SJSA1 (cell line): ENCODE measurements around the gene USP6. TPM values are rescaled to one million over a fixed set of nuclear protein-coding genes. Genes with fewer than 3 reads are reported as not detected.
"Not testable (repeated sequence)": the region's sequence is repeated elsewhere in the genome, so short reads cannot be mapped to it uniquely, and the experiment has no call there.

Source experiments
- DNase-seq, 2 experiments: peaks; one replicate each; pipeline ENCODE4 v3.0.0-alpha.2; 2015 to 2020; ENCODE audit warnings: low spot score in 2 of 2, low read depth in 1 of 2
- H3K27ac ChIP-seq: fragments of 250-450 bp; sonication (Bioruptor Pico); 2 replicates; pipeline ENCODE4 v1.5.1; 2020; ENCODE audit warnings: mild to moderate bottlenecking, moderate library complexity
- H3K27me3 ChIP-seq: fragments of 250-450 bp; sonication (Bioruptor Pico); replicated peaks from 2 replicates; pipeline ENCODE4 v1.5.1; 2020; ENCODE audit warnings: mild to moderate bottlenecking, moderate library complexity
- H3K36me3 ChIP-seq: fragments of 250-450 bp; sonication (Bioruptor Pico); 2 replicates; pipeline ENCODE4 v1.5.1; 2020; ENCODE audit warnings: mild to moderate bottlenecking
- H3K4me1 ChIP-seq: fragments of 250-450 bp; sonication (Bioruptor Pico); replicated peaks from 2 replicates; pipeline ENCODE4 v1.6.1; 2021; ENCODE audit warnings: mild to moderate bottlenecking
- H3K4me3 ChIP-seq: fragments of 250-450 bp; sonication (Bioruptor Pico); 2 replicates; pipeline ENCODE4 v1.5.1; 2020; ENCODE audit warnings: mild to moderate bottlenecking
- H3K9me3 ChIP-seq: fragments of 250-450 bp; sonication (Bioruptor Pico); replicated peaks from 2 replicates; pipeline ENCODE4 v1.5.1; 2020; ENCODE audit warnings: mild to moderate bottlenecking
- total RNA-seq: library from RNA; depleted of rRNA; stranded (reverse); fragments of >200 nt; shearing (Covaris generic); gene quantifications from 2 replicates; pipeline ENCODE4 v1.2.3, GENCODE V29; 2014

Gene USP6
- total RNA-seq, 1 experiment from 2014 or later = not detected

DNA sequence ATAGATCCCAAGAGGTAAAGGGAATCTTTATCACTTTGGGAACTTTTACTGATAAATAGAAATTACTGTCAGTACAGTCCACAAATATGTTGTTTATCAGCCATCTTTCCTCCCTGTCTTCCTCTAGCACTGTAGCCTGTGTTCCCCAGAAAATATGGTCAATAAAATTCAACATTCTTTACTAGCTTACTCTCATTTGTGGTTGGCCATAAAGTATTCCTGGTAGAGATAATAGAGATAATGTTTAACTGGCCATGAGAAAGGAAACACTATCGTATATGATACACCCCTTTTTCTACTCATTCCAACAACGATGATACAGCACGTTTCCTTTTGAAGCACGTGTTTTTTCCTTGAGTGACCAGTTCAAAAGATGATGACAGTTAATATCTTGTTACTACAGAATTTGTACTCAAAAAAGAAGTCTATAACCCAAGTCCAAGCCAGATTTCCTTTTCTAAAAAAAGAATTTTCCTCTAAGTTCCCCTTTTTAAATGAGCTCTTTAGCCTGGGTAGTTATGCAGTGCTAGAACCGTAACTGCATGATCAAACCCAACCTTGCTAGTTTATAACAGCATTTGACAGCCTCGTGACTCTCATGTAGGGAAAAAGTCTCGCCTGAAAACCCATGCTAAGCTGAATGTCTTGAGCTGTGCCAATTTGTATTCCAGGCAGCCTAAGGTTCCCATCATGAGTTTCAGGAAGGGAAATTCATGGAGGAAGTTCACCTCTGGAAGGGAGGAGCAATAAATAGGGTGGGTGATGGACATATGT, 50.1 kb downstream of the USP6 start:
- H3K4me3 ChIP-seq, H3K36me3 ChIP-seq, H3K9me3 ChIP-seq, H3K27ac ChIP-seq, H3K4me1 ChIP-seq, H3K27me3 ChIP-seq, DNase-seq: not testable (repeated sequence)

DNA sequence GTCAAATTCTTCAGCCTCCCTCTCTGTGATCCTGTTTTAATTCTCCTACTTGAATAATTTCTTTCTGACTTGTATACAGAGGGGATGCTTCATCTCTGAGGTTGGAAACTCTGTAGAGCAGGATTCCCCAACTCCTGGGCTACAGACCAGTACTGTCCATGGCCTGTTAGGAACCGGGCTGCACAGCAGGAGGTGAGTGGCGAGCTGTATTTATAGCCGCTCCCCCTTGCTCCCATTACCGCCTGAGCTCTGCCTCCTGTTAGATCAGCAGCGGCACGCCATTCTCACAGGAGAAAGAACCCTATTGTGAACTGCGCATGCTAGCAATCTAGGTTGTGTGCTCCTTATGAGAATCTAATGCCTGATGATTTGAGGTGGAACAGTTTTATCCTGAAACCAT, 59.2 kb downstream of the USP6 start:
- H3K9me3 ChIP-seq, DNase-seq, H3K4me1 ChIP-seq, H3K27ac ChIP-seq, H3K36me3 ChIP-seq, H3K4me3 ChIP-seq, H3K27me3 ChIP-seq: not testable (repeated sequence)

DNA sequence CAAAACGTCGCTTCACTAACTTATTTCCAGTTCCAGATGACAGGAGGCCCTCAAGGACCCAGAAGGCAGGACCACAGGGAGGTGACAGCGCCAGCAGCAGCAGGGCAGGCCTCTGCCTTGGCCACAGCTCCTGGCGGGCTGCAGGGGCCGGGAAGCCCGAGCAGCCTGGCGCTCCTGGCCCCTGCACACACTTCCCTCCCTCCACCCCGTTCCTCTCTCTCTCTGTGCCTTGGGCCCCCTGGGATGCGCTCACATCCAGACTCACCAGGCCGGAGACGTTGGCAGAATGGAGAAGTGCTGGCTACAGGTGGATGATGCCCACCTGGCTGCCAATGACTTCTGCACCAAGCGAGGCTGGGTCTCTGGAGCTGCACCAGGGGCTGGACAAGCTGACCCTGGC, 63.2 kb downstream of the USP6 start:
- Histone ChIP-seq H3K27ac (no peak overlapping the region), H3K27me3 (no peaks in the 10 kb centered on the region), H3K4me3 (no peak overlapping the region), H3K9me3 (peaks cover 21% of the 10 kb centered on the region), H3K36me3 (peaks cover 19% of the 10 kb centered on the region), H3K4me1 (no peaks in the 10 kb centered on the region)
- no peak for DNase-seq

DNA sequence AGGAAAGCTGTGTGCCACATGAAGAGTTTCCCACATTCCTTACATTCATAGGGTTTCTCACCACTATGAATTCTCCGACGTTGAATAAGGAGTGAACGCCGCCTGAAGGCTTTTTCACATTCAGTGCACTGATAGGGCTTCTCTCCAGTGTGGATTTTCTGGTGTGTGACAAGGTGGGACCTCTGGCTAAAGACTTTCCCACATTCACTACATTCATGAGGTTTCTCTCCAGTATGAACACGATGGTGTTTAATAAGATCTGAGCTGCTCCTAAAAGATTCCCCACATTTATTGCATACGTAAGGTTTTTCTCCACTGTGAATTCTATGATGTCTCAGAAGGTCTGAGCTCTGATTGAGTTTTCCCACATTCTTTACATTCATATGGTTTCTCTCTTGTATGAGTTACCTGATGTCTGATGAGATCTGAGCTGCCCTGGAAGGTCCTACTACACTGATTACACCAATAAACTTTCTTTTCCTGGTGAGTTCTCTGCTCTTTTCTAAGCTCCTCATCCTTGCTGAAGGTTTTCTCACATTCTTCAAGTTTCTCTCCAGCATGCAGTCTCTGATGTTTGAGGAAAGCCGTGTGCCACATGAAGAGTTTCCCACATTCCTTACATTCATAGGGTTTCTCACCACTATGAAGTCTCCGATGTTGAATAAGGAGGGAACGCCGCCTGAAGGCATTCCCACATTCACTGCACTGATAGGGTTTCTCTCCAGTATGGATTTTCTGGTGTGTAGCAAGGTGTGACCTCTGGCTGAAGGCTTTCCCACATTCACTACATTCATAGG, 65.9 kb downstream of the USP6 start:
- Histone ChIP-seq H3K36me3 (peaks cover 36% of the 10 kb centered on the region), H3K4me1 (no peaks in the 10 kb centered on the region), H3K4me3 (no peak overlapping the region), H3K27me3 (no peaks in the 10 kb centered on the region), H3K9me3 (peaks cover 34% of the 10 kb centered on the region), H3K27ac (no peak overlapping the region)
- DNase-seq = no peak

DNA sequence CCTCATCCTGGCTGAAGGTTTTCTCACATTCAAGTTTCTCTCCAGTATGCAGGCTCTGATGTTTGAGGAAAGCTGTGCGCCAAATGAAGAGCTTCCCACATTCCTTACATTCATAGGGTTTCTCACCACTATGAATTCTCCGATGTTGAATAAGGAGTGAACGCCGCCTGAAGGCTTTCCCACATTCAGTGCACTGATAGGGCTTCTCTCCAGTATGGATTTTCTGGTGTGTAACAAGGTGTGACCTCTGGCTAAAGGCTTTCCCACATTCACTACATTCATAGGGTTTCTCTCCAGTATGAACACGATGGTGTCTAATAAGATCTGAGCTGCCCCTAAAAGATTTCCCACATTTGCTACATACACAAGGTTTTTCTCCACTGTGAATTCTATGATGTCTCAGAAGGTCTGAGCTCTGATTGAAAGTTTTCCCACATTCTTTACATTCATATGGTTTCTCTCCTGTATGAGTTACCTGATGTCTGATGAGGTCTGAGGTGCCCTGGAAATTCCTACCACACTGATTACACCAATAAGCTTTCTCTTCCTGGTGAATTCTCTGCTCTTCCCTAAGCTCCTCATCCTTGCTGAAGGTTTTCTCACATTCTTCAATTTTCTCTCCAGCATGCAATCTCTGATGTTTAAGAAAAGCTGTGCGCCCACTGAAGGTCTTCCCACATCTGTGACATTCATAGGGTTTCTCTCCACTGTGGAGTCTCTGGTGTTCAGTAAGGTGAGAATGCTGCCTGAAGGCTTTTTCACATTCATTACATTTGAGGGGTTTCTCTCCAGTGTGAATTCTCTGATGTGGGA, 67.0 kb downstream of the USP6 start:
- peaks cover 42% of the 10 kb centered on the region for H3K9me3 ChIP-seq

DNA sequence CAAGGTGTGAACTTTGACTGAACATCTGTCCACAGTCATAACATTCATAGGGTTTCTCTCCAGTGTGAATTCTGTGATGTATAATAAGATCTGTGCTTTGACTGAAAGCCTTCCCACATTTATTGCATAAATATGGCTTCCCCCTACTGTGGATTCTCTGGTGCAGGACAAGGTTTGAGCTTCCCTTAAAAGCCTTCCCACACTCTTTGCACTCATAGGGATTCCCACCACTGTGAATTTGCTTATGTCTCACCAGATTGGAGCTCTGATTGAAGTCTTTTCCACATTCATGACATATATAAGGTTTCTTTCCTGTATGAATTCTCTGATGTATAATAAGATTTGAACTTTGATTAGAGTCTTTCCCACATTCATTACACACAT, 67.6 kb downstream of the USP6 start:
- Histone ChIP-seq H3K27me3 (no peaks in the 10 kb centered on the region), H3K27ac (no peak overlapping the region), H3K36me3 (peaks cover 44% of the 10 kb centered on the region), H3K4me1 (no peaks in the 10 kb centered on the region), H3K4me3 (no peak overlapping the region), H3K9me3 (peaks cover 42% of the 10 kb centered on the region)
- no peak for DNase-seq

More for the DNA sequence above, 67.0 kb downstream of the USP6 start:
- no peaks in the 10 kb centered on the region for H3K27me3 ChIP-seq
- H3K4me3 ChIP-seq = no peak overlapping the region
- H3K36me3 ChIP-seq = peaks cover 44% of the 10 kb centered on the region
- no peak overlapping the region for H3K27ac ChIP-seq
- H3K4me1 ChIP-seq = no peaks in the 10 kb centered on the region
- DNase-seq = no peak

DNA sequence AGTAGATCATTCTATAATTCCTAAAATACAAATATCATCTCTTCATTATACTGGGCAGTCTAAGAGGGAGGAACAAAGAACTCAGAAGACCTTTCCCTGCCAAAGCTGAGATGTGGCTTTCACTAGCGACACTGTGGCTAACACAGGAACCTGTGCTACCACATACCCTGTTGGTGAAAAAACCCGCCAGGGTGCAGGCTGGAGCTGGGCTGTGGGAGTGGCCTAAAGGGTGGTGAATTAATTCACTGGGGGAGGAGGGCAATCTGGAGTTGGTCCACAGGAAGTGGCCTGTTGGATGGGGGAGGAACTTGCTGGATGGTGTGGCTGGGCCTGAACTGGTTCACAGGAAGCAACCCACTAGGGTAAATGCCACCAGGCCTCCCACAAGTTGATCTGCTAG, 68.5 kb downstream of the USP6 start:
- H3K4me3 ChIP-seq = no peak overlapping the region
- H3K4me1 ChIP-seq = no peaks in the 10 kb centered on the region
- H3K27ac ChIP-seq = no peak overlapping the region
- H3K27me3 ChIP-seq = no peaks in the 10 kb centered on the region
- no peak for DNase-seq
- peaks cover 44% of the 10 kb centered on the region for H3K36me3 ChIP-seq
- H3K9me3 ChIP-seq = peaks cover 42% of the 10 kb centered on the region

DNA sequence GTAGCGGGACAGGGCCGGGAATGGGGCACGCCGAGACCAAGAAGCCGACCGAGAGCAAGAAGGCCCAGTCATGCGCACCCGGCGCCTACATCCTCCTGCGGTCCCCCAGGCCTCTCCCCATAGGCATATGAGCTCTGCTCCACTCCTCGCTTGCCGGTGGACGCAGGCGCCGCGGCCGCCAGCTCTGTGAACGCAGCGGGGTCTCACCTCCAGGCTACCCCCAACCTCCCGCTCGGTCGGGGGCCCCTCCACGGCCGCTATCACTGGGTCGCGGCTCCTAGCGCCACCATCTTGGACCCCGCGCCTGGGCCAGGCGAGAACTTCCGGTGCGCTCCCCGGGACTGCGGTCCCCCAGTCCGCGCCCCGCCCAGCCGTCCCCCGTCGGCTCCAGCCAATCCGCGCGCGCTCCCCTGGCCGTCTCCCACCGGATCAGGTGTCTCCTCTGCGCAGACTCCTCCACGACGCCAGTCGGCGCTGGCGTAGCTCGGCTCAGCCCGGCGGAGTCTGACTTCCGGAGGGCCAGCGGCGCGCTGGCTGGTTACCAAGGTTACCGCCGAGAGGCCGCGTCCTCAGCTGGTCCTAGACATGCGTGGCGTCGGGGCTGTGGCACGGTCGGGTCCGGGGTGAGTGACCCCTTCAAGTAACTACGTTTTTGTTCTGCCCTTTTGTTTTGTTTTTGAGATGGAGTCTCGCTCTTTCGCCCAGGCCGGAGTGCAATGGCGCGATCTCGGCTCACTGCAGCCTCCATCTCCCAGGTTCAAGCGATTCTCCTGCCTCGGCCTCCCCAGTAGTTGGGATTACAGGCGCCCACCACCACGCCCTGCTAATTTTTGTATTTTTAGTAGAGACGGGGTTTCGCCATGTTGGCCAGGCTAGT, 75.9 kb downstream of the USP6 start, which contains the start of gene ZNF594:
TSS of gene ZNF594 (minus strand) at position 328 of the 877 bp plus-strand sequence. CDS start 7,612 bp downstream, outside the sequence.
- H3K9me3 ChIP-seq = peaks cover 13% of the 10 kb centered on the region
- H3K4me3 ChIP-seq = peak within 1 kb of the TSS; percentile 68

DNA sequence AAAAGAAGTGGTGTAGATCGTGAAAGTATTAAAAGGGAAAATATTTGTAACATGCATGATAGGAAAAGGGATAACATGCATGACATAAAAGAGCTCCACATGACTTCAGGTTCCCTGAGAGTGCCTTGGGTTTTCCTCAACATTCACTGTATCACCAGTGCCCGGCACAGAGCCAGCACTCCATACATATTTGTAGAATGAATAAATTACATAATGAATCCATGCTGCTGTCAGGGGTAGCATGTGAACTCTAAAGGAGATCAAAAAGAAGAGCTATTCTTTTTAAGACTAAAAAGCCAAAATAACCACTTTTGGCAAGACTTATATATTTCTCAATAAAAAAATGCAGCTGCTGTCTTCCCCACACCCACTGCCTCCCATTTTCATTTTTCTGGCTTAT, 78.5 kb downstream of the USP6 start:
- Histone ChIP-seq H3K36me3 (peaks cover 16% of the 10 kb centered on the region), H3K27me3 (no peaks in the 10 kb centered on the region), H3K4me1 (peaks cover 7% of the 10 kb centered on the region), H3K9me3 (peaks cover 6% of the 10 kb centered on the region), H3K4me3 (no peak overlapping the region), H3K27ac (no peak overlapping the region)
- no peak for DNase-seq

More for the DNA sequence above, 75.9 kb downstream of the USP6 start, which contains the start of gene ZNF594:
- Histone ChIP-seq H3K27ac (peak within 1 kb of the TSS; percentile 58), H3K4me1 (peaks cover 7% of the 10 kb centered on the region), H3K27me3 (no peaks in the 10 kb centered on the region), H3K36me3 (peaks cover 25% of the 10 kb centered on the region)
- DNase-seq = peak; percentile 85 to 94

DNA sequence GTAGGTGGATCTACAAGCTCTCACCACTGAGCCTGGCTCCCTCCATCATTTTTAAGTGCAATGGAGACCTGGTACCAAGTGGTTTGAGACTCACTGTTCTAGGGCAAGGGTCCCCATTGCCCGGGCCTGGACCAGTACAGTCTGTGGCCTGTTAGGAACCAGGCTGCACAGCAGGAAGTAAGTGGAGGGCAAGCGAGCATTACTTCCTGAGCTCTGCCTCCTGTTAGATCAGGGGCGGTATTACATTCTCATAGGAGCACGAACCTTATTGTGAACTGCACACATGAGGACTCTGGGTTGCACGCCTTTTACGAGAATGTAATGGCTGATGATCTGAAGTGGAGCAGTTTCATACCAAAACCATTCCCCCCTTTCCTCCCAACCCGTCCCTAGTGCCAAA, 82.6 kb downstream of the USP6 start:
- H3K27me3 ChIP-seq = no peaks in the 10 kb centered on the region
- DNase-seq = no peak
- H3K4me3 ChIP-seq = no peak overlapping the region
- no peaks in the 10 kb centered on the region for H3K36me3 ChIP-seq
- no peak overlapping the region for H3K27ac ChIP-seq
- no peaks in the 10 kb centered on the region; the same call in 1 of the 2 replicates for H3K9me3 ChIP-seq
- H3K4me1 ChIP-seq = no peaks in the 10 kb centered on the region

DNA sequence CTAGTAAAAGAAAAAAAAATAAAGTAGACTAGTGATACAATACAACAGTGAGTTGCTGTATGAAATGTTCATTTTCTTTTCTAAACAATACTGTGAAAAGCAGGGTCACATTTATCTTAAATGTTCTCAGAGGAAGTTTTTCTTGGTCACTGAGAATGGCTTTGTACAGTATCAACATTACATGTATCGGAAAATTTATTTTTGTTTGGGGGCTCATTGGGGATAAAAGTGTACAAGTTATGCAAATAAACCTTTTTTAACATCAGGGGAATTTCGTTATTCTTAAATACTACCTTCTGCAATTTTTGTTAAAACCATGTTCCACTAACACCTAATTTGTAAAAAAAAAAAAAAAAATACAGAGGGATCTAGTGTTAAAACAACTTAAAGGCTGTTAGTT, 84.5 kb downstream of the USP6 start:
- no peaks in the 10 kb centered on the region; the same call in 1 of the 2 replicates for H3K9me3 ChIP-seq
- H3K4me1 ChIP-seq = no peaks in the 10 kb centered on the region
- no peaks in the 10 kb centered on the region for H3K27me3 ChIP-seq
- H3K36me3 ChIP-seq = no peaks in the 10 kb centered on the region
- H3K4me3 ChIP-seq = no peak overlapping the region
- no peak for DNase-seq
- H3K27ac ChIP-seq = no peak overlapping the region

DNA sequence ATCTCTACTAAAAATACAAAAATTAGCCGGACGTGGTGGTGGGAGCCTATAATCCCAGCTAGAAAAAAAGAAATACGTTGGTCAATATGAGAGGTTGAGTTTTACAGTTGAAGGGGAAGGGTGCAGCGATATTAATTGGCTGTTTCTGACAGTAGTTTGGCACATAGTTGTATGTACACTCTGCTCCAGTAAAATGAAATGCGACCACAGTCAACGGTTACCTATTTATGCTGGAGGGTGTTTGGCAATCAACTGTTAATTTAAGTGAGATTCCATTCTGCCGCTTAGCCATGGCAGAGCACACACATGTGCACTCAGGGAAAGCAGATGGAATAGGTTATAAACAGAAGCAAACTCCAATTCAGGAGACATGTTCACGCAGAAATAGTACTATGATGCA, 85.2 kb downstream of the USP6 start:
- no peaks in the 10 kb centered on the region for H3K36me3 ChIP-seq
- no peak overlapping the region for H3K27ac ChIP-seq
- no peaks in the 10 kb centered on the region; the same call in 1 of the 2 replicates for H3K9me3 ChIP-seq
- no peak for DNase-seq
- H3K27me3 ChIP-seq = no peaks in the 10 kb centered on the region
- no peaks in the 10 kb centered on the region for H3K4me1 ChIP-seq
- H3K4me3 ChIP-seq = no peak overlapping the region
